Mesodermal cell (in vitro differentiated cells): Measurements from ENCODE around the gene NLRP11. TPM values are rescaled to one million over a fixed set of nuclear protein-coding genes. Genes with fewer than 3 reads are reported as not detected.

ENCODE experiments used
- H3K27ac ChIP-seq: 2 replicates; pipeline ENCODE4 v1.7.0; 2013; ENCODE audit warnings: mild to moderate bottlenecking, low read depth, low read length, moderate library complexity; ENCODE audit not compliant: severe bottlenecking
- H3K36me3 ChIP-seq: 2 replicates; pipeline ENCODE4 v1.7.1; 2013; ENCODE audit warnings: mild to moderate bottlenecking, low read length, moderate library complexity; ENCODE audit not compliant: control insufficient read depth, insufficient read depth
- H3K4me1 ChIP-seq: one replicate; pipeline ENCODE4 v1.7.1; 2013; ENCODE audit warnings: mild to moderate bottlenecking, low read length; ENCODE audit not compliant: insufficient read depth, control insufficient read depth, poor library complexity, severe bottlenecking
- H3K4me3 ChIP-seq: 2 replicates; pipeline ENCODE4 v1.7.0; 2013; ENCODE audit warnings: low read length, control low read depth, mild to moderate bottlenecking; ENCODE audit not compliant: insufficient read depth, poor library complexity, severe bottlenecking; ENCODE audit errors: extremely low read depth
- H3K9me3 ChIP-seq: 2 replicates; pipeline ENCODE4 v1.7.1; 2013; ENCODE audit warnings: mild to moderate bottlenecking, low read length, moderate library complexity; ENCODE audit not compliant: control insufficient read depth
- WGBS, 2 experiments: methylation state at CpG; one replicate each; pipeline ENCODE4 v1.1.5; 2013; ENCODE audit warnings: missing lambda C conversion rate in 2 of 2; ENCODE audit not compliant: insufficient coverage in 2 of 2; 5-methylcytosine and 5-hydroxymethylcytosine counted together
- polyA plus RNA-seq, 2 experiments: library from polyadenylated mRNA; stranded (reverse); fragments of 50-300 nt; gene quantifications; one replicate each; pipeline ENCODE4 v1.2.3, GENCODE V29; 2013

Gene NLRP11
- not detected for polyA plus RNA-seq (2013, experiment 1 of 2)
- polyA plus RNA-seq (2013, experiment 2 of 2), result not detected

DNA sequence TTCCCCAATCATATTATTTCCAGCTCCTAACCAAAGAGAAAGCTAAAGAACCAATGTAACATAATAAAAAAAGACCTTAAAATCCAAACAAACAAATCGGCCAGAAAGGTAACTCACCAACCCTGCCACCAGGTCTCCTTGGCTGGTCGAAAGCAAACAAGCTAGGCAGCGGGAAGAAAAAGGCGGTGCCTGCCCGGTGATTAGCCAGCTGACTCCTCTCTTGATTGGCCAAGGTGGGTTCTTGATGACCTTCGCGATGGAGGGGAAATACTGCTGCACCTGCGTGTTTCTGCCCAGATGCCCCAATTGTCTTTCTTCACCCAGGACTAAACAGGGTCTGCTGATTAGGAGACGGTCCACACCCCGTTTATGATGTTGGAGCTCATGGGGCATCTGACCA, at the start of gene NLRP11:
TSS of gene NLRP11 (minus strand) at position 154 of the 400 bp plus-strand sequence. CDS start 13,825 bp downstream, outside the sequence.
- WGBS, 2 experiments, result 77 to 89% methylated on average over 10 of the region's 10 CpGs
- no peaks in the 10 kb centered on the region for H3K4me1 ChIP-seq

DNA sequence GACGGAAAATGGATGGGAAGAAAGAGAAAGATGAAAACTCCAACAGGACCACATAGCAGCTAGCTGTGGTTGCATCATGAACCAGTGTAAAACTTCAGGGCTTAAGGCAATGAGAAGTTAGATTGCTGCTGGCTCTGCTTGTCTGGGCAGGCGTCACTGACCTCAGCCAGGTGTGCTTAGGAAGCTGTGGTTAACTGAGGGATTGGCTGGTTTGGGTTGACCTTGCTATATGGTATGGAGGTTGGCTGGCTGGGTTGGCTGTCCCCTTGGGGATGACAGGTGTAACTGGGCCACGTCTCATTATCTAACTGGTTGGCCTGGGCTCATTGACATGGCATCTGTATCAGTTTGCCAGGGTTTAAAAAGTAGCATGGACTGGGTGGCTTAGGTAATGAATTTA, 45.4 kb upstream of the NLRP11 start:
- 17 to 42% methylated on average over 1 to 3 of the region's 3 CpGs for WGBS, 2 experiments
- H3K9me3 ChIP-seq, result peaks cover 56% of the 10 kb centered on the region
- H3K4me3 ChIP-seq, result no peak overlapping the region

More for the DNA sequence above, at the start of gene NLRP11:
- H3K9me3 ChIP-seq, result peaks cover 35% of the 10 kb centered on the region
- no peaks in the 10 kb centered on the region for H3K36me3 ChIP-seq
- no peak within 1 kb of the TSS for H3K4me3 ChIP-seq
- no peak within 1 kb of the TSS for H3K27ac ChIP-seq

DNA sequence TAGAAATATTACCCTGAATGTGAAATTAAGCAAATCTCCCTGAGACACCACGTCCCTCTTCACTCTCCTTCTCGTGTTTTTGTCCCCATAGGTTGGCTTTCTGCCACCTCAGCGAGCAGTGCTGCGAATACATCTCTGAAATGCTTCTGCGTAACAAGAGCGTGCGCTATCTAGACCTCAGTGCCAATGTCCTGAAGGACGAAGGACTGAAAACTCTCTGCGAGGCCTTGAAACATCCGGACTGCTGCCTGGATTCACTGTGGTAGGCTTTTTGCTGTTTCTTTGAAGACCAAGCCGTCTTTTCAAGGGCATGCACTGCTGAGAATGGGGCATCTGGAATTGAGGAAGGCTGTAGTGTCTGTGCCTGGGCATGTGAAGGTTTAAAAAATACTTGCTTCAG, 38.9 kb upstream of the NLRP11 start:
- Histone ChIP-seq H3K27ac (no peak overlapping the region), H3K36me3 (no peaks in the 10 kb centered on the region), H3K4me3 (no peak overlapping the region), H3K4me1 (no peaks in the 10 kb centered on the region), H3K9me3 (peaks cover 68% of the 10 kb centered on the region)
- 62 to 72% methylated on average over 11 of the region's 11 CpGs for WGBS, 2 experiments

More for the DNA sequence above, 45.4 kb upstream of the NLRP11 start:
- H3K36me3 ChIP-seq, result no peaks in the 10 kb centered on the region
- H3K27ac ChIP-seq, result no peak overlapping the region
- H3K4me1 ChIP-seq, result no peaks in the 10 kb centered on the region

DNA sequence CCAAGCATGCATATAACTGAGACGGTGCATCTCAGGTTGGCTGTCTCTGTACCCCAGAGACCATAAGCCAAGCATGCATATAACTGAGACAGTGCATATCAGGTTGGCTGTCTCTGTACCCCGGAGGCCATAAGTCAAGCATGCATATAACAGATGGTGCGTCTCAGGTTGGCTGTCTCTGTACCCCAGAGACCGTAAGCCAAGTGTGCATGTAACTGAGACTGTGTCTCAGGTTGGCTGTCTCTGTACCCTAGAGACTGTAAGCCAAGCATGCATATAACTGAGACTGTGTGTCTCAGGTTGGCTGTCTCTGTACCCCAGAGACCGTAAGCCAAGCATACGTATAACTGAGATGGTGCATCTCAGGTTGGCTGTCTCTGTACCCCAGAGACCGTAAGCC, 35.3 kb upstream of the NLRP11 start:
- H3K9me3 ChIP-seq, result peaks cover 84% of the 10 kb centered on the region
- no peaks in the 10 kb centered on the region for H3K36me3 ChIP-seq
- H3K4me3 ChIP-seq, result no peak overlapping the region
- H3K27ac ChIP-seq, result no peak overlapping the region
- no peaks in the 10 kb centered on the region for H3K4me1 ChIP-seq
- WGBS, 2 experiments, result 85 to 86% methylated on average over 6 to 7 of the region's 7 CpGs

DNA sequence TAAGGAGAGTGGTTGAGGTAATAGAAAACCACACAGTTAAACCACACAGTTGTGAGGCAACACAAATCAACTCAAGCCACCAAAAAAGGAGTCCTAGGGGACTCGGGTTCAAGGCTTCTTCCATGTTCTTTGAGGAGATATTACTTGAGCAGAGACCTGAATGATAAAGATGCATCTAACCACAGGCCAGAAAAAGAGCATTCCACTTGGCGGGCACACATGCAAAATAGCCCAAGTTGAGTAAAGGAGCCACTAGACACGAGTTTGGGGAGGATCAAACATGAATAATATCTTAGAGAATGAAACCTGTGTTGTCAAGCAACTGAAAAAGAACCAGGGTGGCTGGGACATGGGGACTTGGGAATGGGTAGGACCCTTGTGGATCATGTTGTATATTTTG, 34.7 kb upstream of the NLRP11 start:
- 34 to 51% methylated on average over 2 to 3 of the region's 3 CpGs for WGBS, 2 experiments
- Histone ChIP-seq H3K9me3 (peaks cover 83% of the 10 kb centered on the region), H3K36me3 (no peaks in the 10 kb centered on the region), H3K27ac (no peak overlapping the region), H3K4me3 (no peak overlapping the region), H3K4me1 (no peaks in the 10 kb centered on the region)

DNA sequence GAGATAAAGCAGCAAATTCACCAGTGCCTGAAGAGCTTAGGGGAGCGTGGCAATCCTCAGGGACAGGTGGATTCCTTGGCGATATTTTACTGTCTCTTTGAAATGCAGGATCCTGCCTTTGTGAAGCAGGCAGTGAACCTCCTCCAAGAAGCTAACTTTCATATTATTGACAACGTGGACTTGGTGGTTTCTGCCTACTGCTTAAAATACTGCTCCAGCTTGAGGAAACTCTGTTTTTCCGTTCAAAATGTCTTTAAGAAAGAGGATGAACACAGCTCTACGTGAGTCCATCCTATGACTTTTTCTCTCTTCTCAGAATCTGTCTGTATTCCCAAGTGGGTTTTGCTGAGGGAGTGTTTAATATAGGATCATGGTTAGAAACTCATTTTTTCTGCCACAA, 27.2 kb upstream of the NLRP11 start:
- Histone ChIP-seq H3K27ac (no peak overlapping the region), H3K4me3 (no peak overlapping the region), H3K9me3 (peaks cover 74% of the 10 kb centered on the region), H3K36me3 (no peaks in the 10 kb centered on the region), H3K4me1 (no peaks in the 10 kb centered on the region)
- WGBS, 2 experiments, result 21 to 26% methylated on average over 3 to 5 of the region's 5 CpGs

DNA sequence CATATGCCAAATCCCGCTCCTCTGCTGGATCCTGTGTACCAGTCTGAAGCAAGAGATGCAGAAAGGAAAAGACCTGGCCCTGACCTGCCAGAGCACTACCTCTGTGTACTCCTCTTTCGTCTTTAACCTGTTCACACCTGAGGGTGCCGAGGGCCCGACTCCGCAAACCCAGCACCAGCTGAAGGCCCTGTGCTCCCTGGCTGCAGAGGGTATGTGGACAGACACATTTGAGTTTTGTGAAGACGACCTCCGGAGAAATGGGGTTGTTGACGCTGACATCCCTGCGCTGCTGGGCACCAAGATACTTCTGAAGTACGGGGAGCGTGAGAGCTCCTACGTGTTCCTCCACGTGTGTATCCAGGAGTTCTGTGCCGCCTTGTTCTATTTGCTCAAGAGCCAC, 26.6 kb upstream of the NLRP11 start:
- Histone ChIP-seq H3K9me3 (peaks cover 77% of the 10 kb centered on the region), H3K4me1 (no peaks in the 10 kb centered on the region), H3K36me3 (no peaks in the 10 kb centered on the region), H3K4me3 (no peak overlapping the region), H3K27ac (no peak overlapping the region)
- 74 to 80% methylated on average over 10 to 13 of the region's 14 CpGs for WGBS, 2 experiments

DNA sequence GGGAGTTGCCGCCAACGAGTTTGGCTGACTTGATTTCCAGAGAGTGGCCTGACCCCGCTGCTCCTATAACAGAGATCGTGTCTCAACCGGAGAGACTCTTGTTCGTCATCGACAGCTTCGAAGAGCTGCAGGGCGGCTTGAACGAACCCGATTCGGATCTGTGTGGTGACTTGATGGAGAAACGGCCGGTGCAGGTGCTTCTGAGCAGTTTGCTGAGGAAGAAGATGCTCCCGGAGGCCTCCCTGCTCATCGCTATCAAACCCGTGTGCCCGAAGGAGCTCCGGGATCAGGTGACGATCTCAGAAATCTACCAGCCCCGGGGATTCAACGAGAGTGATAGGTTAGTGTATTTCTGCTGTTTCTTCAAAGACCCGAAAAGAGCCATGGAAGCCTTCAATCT, 26.2 kb upstream of the NLRP11 start:
- Histone ChIP-seq H3K4me3 (no peak overlapping the region), H3K36me3 (no peaks in the 10 kb centered on the region), H3K27ac (no peak overlapping the region), H3K9me3 (peaks cover 77% of the 10 kb centered on the region), H3K4me1 (no peaks in the 10 kb centered on the region)
- WGBS, 2 experiments, result 79 to 80% methylated on average over 23 of the region's 23 CpGs

DNA sequence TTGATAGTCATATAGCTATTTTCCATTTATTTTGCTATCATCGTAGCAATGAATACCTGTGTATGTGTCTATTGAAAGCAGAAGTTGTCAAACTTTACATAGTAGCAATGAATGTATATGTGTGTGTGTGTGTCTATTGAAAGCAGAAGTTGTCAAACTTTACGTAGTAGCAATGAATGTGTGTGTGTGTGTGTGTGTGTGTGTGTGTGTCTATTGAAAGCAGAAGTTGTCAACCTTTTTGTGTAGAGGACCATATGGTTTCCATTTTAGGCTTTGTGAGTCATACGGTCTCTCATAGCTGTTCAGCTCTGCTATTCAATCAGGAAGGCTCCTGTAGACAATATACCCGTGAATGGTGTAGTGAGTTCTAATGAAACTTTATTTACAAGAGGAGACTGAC, 25.4 kb upstream of the NLRP11 start:
- Histone ChIP-seq H3K4me1 (no peaks in the 10 kb centered on the region), H3K27ac (no peak overlapping the region), H3K4me3 (no peak overlapping the region), H3K9me3 (peaks cover 81% of the 10 kb centered on the region), H3K36me3 (no peaks in the 10 kb centered on the region)
- 73 to 78% methylated on average over 1 to 2 of the region's 4 CpGs for WGBS, 2 experiments

DNA sequence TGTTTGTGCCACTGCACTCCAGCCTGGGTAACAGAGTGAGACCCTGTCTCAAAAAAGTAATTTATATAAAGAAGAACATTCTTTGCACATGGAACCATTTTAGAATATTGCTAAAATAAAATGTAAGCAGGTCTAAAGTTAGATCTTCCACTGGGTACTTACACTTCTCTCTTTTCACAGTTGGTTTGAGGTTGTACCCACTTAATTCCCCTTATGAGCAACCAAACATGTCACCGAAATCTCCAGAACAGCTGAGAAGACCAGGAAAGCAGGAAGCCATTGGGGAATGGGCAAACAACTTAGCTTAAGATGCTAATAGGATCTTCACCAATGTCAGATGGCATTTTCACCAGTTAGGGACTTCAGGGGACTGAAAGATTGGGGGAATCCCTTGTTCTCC, 23.4 kb upstream of the NLRP11 start:
- WGBS, 2 experiments, result 67% methylated on average over 1 of the region's 1 CpG; no CpG with 5 or more reads in 1 of the 2 experiments
- H3K4me1 ChIP-seq, result no peaks in the 10 kb centered on the region
- H3K4me3 ChIP-seq, result no peak overlapping the region
- H3K36me3 ChIP-seq, result no peaks in the 10 kb centered on the region
- no peak overlapping the region for H3K27ac ChIP-seq
- peaks cover 70% of the 10 kb centered on the region for H3K9me3 ChIP-seq

DNA sequence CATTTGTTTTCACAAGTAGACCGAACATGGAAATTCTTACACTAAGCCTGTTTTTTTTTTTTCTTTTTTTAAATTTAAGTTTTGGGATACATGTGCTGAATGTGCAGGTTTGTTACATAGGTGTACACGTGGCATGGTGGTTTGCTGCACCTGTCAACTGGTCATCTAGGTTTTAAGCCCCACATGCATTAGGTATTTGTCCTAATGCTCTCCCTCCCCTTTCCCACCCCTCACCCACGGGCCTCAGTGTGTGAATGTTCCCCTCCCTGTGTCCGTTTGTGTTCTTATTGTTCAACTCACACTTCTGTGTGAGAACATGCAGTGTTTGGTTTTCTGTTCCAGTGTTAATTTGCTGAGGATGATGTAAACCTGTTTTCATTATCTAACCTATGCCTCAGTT, 7.1 kb upstream of the NLRP11 start:
- Histone ChIP-seq H3K4me3 (no peak overlapping the region), H3K36me3 (no peaks in the 10 kb centered on the region), H3K4me1 (no peaks in the 10 kb centered on the region), H3K27ac (no peak overlapping the region), H3K9me3 (peaks cover 44% of the 10 kb centered on the region)
- WGBS, 2 experiments, result 100% methylated on average over 1 of the region's 4 CpGs; no CpG with 5 or more reads in 1 of the 2 experiments
